H1 (cell line): ENCODE data around the gene TAGLN2. TPM values are rescaled to one million over a fixed set of nuclear protein-coding genes. Genes with fewer than 3 reads are reported as not detected.

Experiments used
- TBP ChIP-seq: IDR thresholded peaks from 2 replicates; pipeline ENCODE4 v1.6.1; 2011; ENCODE audit warnings: low read depth, low read length, improper control_type of control experiment
- polyA plus RNA-seq, 7 experiments: library from polyadenylated mRNA; depleted of rRNA in 3 of 7; stranded (reverse) in 5 of 7; unstranded in 2 of 7; fragments of >200 nt in 5 of 7; fragments of 200-250 nt in 2 of 7; gene quantifications; 1 replicate in 5 of 7; 2 replicates in 1 of 7; 4 replicates in 1 of 7; pipeline versions ENCODE4 v1.2.1 to v1.2.3, GENCODE V29; 2011 to 2013; ENCODE audit warnings: missing spikeins in 2 of 7, mixed read lengths in 2 of 7
- total RNA-seq: library from RNA; stranded (reverse); fragmentation: NEBNext Ultra II Directional; extraction: Animal tissue kit (Norgen Biotek cat#: 25700); gene quantifications from 2 replicates; pipeline ENCODE4 v1.2.1, GENCODE V29; 2021

TAGLN2 gene
- total and polyA plus RNA-seq, 2 of the 8 experiments (the other 6 are each of a cell fraction or from before 2014, with no cell fraction given): 93.0 to 114 TPM

DNA sequence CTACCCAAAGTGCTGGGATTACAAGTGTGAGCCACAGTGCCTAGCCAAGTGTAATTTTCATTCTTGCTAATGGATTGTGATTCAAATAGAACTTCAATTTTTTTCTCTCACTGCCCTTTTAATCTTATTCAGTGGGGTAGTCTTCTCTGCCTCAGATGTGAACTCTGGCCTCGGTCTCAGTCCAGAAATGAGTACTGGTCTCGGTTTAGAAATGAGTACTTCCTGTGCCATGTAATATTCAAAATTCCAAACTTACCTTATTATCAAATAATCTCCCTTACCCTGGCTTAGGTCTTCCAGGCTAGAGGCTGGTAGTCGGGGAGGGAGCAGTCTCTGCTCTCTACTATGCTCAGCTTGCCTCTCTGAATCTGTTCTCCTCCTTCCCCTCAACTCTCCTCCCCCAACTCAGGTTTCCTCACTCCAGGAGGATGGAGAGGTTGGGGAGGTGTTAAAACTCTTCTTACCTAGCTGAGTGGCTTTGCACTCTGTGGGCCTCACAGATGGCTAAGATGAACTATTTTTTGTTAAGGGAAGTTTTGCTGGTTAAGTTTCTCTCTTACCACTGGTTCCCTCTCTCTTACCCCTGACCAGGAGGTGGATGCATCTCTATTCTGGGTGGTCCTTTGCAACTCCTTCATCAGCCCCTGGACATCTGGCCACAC lies 33.5 kb upstream of the TAGLN2 start (continued):
- TF ChIP-seq TBP: no peak
- TF ChIP-seq, all 59 proteins: peak for 0
